ENCODE measurements around the gene SOX13. TPM values are rescaled to one million over a fixed set of nuclear protein-coding genes. Genes with fewer than 3 reads are reported as not detected.

Gene SOX13
- total RNA-seq, 4 donors from 2014 or later = 15.7 to 139 (median 37.9) TPM

GRCh38 chr1:204139952-204140351 lies 67.0 kb downstream of the SOX13 start:
- H3K36me3 ChIP-seq = no peaks in the 10 kb centered on the region
- no peaks in the 10 kb centered on the region for H3K9me3 ChIP-seq
- no peak overlapping the region for H3K27ac ChIP-seq
- H3K27me3 ChIP-seq = no peaks in the 10 kb centered on the region
- H3K4me1 ChIP-seq = no peaks in the 10 kb centered on the region
- H3K4me3 ChIP-seq = no peak overlapping the region
- DNase-seq = no peak
- intact Hi-C loops (cut with DNase I; ENCODE audit: low total_unique reads) = no loop called here
- TF ChIP-seq, protein P1, sequence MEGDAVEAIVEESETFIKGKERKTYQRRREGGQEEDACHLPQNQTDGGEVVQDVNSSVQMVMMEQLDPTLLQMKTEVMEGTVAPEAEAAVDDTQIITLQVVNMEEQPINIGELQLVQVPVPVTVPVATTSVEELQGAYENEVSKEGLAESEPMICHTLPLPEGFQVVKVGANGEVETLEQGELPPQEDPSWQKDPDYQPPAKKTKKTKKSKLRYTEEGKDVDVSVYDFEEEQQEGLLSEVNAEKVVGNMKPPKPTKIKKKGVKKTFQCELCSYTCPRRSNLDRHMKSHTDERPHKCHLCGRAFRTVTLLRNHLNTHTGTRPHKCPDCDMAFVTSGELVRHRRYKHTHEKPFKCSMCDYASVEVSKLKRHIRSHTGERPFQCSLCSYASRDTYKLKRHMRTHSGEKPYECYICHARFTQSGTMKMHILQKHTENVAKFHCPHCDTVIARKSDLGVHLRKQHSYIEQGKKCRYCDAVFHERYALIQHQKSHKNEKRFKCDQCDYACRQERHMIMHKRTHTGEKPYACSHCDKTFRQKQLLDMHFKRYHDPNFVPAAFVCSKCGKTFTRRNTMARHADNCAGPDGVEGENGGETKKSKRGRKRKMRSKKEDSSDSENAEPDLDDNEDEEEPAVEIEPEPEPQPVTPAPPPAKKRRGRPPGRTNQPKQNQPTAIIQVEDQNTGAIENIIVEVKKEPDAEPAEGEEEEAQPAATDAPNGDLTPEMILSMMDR (IDR thresholded peaks at IDR 0.05) = no peak
- no peak for TF ChIP-seq POLR2A (IDR thresholded peaks at IDR 0.05)

- TF ChIP-seq POLR2A (IDR thresholded peaks at IDR 0.05) = no peak
- TF ChIP-seq, protein P1 (IDR thresholded peaks at IDR 0.05) = no peak
- no peak overlapping the region for H3K4me3 ChIP-seq
- no peaks in the 10 kb centered on the region for H3K9me3 ChIP-seq
- H3K27me3 ChIP-seq = no peaks in the 10 kb centered on the region
- H3K27ac ChIP-seq = no peak overlapping the region
- no peaks in the 10 kb centered on the region for H3K4me1 ChIP-seq
- intact Hi-C loops (cut with DNase I; ENCODE audit: low total_unique reads) = no loop called here
- DNase-seq = no peak
- no peaks in the 10 kb centered on the region for H3K36me3 ChIP-seq
Observed at GRCh38 chr1:204141131-204141530, 68.2 kb downstream of the SOX13 start.

GRCh38 chr1:204142032-204142974 lies 69.4 kb downstream of the SOX13 start:
- Histone ChIP-seq H3K27ac (no peak overlapping the region), H3K4me3 (no peak overlapping the region), H3K27me3 (no peaks in the 10 kb centered on the region), H3K36me3 (no peaks in the 10 kb centered on the region), H3K4me1 (no peaks in the 10 kb centered on the region), H3K9me3 (no peaks in the 10 kb centered on the region)
- no peak for DNase-seq
- TF ChIP-seq, protein P1 (IDR thresholded peaks at IDR 0.05) = no peak
- no peak for TF ChIP-seq POLR2A (IDR thresholded peaks at IDR 0.05)
- intact Hi-C loops (cut with DNase I; ENCODE audit: low total_unique reads) = no loop called here

DNA sequence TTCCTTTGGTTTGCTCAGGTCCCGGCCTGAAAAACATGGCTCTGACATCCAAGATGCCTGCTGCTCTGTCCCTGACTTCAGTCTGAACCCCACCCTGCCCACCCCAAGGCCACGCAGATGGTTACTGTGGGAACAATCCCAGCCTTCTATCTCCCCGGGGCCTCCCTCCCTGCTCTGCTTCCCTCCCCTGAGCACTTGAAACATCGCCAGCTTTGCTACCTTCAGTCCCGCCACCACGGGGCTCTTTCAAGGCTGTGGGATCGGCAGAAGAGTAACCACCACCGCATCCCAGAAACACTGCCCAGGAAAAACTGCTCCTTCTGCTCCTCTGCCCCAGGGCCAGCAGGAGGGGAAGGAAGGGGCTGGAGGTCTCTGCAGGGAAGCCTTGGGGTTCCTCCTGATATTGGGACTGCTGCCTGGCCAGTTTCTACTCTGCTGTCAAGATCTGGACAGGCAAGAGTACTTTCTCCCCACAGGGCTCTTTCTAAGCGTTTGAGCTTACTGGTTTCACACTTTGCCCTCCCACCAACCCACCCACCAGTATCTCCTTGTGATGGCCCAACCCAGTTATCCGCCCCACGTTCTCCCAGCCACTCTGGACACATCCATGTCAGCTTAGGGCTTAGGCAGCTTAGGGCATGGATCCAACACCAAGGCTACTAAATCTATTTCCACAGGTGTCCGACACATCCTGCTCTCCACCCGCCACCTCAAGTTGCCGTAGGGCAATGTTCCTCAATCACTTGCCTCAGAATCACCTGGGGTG lies 70.5 kb downstream of the SOX13 start:
- Histone ChIP-seq H3K4me3 (no peak overlapping the region), H3K9me3 (no peaks in the 10 kb centered on the region), H3K27ac (no peak overlapping the region), H3K27me3 (no peaks in the 10 kb centered on the region), H3K4me1 (no peaks in the 10 kb centered on the region), H3K36me3 (no peaks in the 10 kb centered on the region)
- no peak for DNase-seq
- TF ChIP-seq, protein P1 (IDR thresholded peaks at IDR 0.05) = no peak
- TF ChIP-seq POLR2A (IDR thresholded peaks at IDR 0.05) = no peak
- intact Hi-C loops (cut with DNase I; ENCODE audit: low total_unique reads) = no loop called here

DNA sequence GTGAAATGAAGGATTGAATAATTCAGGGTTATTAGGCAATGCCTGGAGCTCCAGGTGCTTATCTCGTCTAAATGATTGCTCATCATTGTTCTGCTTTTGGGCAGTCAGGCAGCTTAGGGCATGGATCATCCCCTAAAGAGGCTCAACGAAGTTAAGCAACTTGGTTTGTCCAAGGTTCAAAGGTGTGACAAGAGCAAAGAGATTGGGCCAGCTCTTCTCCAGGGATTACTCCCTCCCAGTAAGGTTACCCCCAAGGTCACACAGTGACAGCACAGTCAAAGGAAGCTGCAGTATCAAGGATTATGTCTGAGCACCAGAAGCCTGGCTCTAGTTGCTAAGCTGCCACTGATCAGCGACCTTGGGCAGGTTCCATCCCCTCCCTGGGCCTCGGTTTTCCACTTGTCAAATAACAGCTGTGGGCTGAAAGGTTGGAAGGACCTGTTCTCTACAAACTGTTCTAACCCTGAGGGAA lies 72.2 kb downstream of the SOX13 start:
- intact Hi-C loops (cut with DNase I; ENCODE audit: low total_unique reads) = no loop called here
- no peak overlapping the region for H3K4me3 ChIP-seq
- no peaks in the 10 kb centered on the region for H3K9me3 ChIP-seq
- no peak overlapping the region for H3K27ac ChIP-seq
- TF ChIP-seq, protein P1 (IDR thresholded peaks at IDR 0.05) = no peak
- no peak for TF ChIP-seq POLR2A (IDR thresholded peaks at IDR 0.05)
- DNase-seq = no peak
- H3K4me1 ChIP-seq = no peaks in the 10 kb centered on the region
- H3K36me3 ChIP-seq = no peaks in the 10 kb centered on the region
- H3K27me3 ChIP-seq = no peaks in the 10 kb centered on the region

Measured in uterus (tissue), 4 donors.